AG09309 (cell line): ENCODE data around the gene STAM.

Experiments
- DNase-seq: peaks from one replicate; pipeline ENCODE4 v3.0.0-alpha.2; 2010; ENCODE audit warnings: low read depth
- H3K4me3 ChIP-seq: 2 replicates; pipeline ENCODE4 v1.5.1; 2011; ENCODE audit warnings: mild to moderate bottlenecking, low read depth, low read length, moderate library complexity; ENCODE audit not compliant: control insufficient read depth
- CTCF ChIP-seq: IDR thresholded peaks from 2 replicates; pipeline ENCODE4 v1.5.1; 2011; ENCODE audit warnings: mild to moderate bottlenecking, low read depth, low read length, inconsistent platforms; ENCODE audit not compliant: insufficient read depth, control insufficient read depth; ENCODE audit errors: missing control alignments

The STAM gene

GRCh38 chr10:17684537-17684936 lies 40.6 kb downstream of the STAM start:
- DNase-seq, result no peak
- H3K4me3 ChIP-seq, result no peak overlapping the region
- no peak for TF ChIP-seq CTCF

- TF ChIP-seq CTCF, result no peak
- no peak overlapping the region for H3K4me3 ChIP-seq
- no peak for DNase-seq
These were observed 41.4 kb downstream of the STAM start for GRCh38 chr10:17685233-17685840.

GRCh38 chr10:17687117-17687831 lies 43.3 kb downstream of the STAM start:
- no peak overlapping the region for H3K4me3 ChIP-seq
- no peak for DNase-seq
- TF ChIP-seq CTCF, result no peak

- no peak overlapping the region for H3K4me3 ChIP-seq
- DNase-seq, result no peak
- no peak for TF ChIP-seq CTCF
These were observed 45.2 kb downstream of the STAM start for GRCh38 chr10:17689137-17689536.

- DNase-seq, result no peak
- no peak overlapping the region for H3K4me3 ChIP-seq
- no peak for TF ChIP-seq CTCF
These were observed 49.1 kb downstream of the STAM start for GRCh38 chr10:17693009-17693408.

GRCh38 chr10:17698696-17699095 lies 54.7 kb downstream of the STAM start:
- no peak for DNase-seq
- TF ChIP-seq CTCF, result no peak
- H3K4me3 ChIP-seq, result no peak overlapping the region
